ENCODE measurements around the gene BAG5. TPM values are rescaled to one million over a fixed set of nuclear protein-coding genes. Genes with fewer than 3 reads are reported as not detected.

BAG5 gene
- total RNA-seq, 1 experiment from 2014 or later, result 22.5 TPM

GRCh38 chr14:103549361-103550311 lies 12.8 kb downstream of the BAG5 start:
- TF ChIP-seq, protein P1, sequence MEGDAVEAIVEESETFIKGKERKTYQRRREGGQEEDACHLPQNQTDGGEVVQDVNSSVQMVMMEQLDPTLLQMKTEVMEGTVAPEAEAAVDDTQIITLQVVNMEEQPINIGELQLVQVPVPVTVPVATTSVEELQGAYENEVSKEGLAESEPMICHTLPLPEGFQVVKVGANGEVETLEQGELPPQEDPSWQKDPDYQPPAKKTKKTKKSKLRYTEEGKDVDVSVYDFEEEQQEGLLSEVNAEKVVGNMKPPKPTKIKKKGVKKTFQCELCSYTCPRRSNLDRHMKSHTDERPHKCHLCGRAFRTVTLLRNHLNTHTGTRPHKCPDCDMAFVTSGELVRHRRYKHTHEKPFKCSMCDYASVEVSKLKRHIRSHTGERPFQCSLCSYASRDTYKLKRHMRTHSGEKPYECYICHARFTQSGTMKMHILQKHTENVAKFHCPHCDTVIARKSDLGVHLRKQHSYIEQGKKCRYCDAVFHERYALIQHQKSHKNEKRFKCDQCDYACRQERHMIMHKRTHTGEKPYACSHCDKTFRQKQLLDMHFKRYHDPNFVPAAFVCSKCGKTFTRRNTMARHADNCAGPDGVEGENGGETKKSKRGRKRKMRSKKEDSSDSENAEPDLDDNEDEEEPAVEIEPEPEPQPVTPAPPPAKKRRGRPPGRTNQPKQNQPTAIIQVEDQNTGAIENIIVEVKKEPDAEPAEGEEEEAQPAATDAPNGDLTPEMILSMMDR (IDR thresholded peaks at IDR 0.05), result no peak
- TF ChIP-seq TCF7L2 (IDR thresholded peaks at IDR 0.05; ENCODE audit: low read depth, low read length) (no peak), REST (IDR thresholded peaks at IDR 0.05; ENCODE audit: insufficient read depth in 1 of 2, low read depth in 2 of 2, low read length in 1 of 2) (no peak), POLR2AphosphoS5 (IDR thresholded peaks at IDR 0.05; ENCODE audit: low read depth, low read length) (no peak), SIN3A (IDR thresholded peaks at IDR 0.05; ENCODE audit: borderline replicate concordance, insufficient read depth, low read depth, low read length) (no peak)
- H3K9me3 ChIP-seq (ENCODE audit: control insufficient read depth, insufficient read depth, low read depth, low read length), result no peaks in the 10 kb centered on the region
- ATAC-seq (no peak), DNase-seq (ENCODE audit: low read depth, low spot score) (no peak)
- H3K27me3 ChIP-seq (ENCODE audit: control insufficient read depth, insufficient read depth, low read length), result no peaks in the 10 kb centered on the region
- no peak overlapping the region for H3K4me3 ChIP-seq (ENCODE audit: low read depth in 2 of 2, low read length in 2 of 2)
- H3K4me1 ChIP-seq (ENCODE audit: control insufficient read depth, insufficient read depth, low read length), result peaks cover 30% of the 10 kb centered on the region
- in situ Hi-C loops (cut with HindIII; ENCODE audit: low pct_unique_long_range_greater_than_20kb, low sequenced_read_pairs), result no loop called here
- no TSS peak for BruUV-seq (replicated peaks)
- H3K36me3 ChIP-seq (ENCODE audit: control insufficient read depth, insufficient read depth, low read length), result no peaks in the 10 kb centered on the region
- intact Hi-C loops (cut with micrococcal nuclease; ENCODE audit: unreplicated experiment), result no loop called here
- H3K27ac ChIP-seq (ENCODE audit: low read length), result peak overlapping the region; percentile 34
- ChIA-PET CTCF (interaction anchor here (0.7 kb wide), 1 partner anchor 51 kb away, joined by 3 read pairs; no protein-coding TSS in a partner anchor), POLR2A (interaction anchor here (0.6 to 0.7 kb wide), 2 partner anchors 18 to 20 kb away, joined by 5 to 8 read pairs; no protein-coding TSS in a partner anchor)

DNA sequence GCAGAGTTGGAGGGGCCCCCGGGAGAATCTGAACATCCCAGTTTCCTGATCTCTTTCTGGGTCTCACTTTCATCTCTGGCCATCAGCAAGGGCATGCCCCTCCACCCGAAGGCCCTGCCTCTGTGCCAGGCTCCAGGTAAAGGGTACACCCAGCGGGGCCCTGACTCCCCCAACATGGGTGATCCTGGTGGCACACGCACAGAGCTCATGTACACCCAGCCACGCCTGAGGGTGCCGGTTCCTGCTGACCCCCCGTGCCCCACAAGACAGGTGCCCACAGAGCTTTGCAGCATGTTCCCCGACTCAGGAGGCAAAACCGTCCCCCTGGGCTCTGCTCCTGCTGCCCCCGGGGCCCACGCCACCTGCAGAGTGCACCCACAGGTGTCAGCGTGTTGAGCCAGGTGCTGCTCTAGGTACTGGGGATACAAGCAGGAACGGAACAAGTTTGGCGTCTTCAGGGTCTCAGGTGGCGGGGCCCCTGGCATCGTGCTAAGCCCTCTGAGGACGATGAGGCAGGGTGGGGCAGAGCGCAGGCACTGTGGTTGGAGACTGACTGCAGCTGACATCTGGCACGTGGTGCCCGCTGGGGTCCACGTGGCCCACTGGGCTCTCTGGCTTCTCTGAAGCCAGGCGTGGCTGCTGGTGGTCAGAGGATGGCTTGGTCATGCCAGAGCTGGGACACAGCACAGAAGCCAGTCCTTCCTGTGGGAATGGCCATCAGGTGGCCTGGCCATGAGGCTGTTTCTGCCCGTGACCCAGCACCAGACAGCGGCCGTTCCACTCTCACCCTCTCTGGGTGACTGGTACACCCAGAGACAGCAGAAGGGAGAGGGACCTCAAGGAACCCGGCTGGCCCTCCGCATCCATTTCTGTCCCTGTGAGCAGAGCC lies 13.8 kb downstream of the BAG5 start:
- POLR2A ChIA-PET, result no interaction called here
- Histone ChIP-seq H3K27ac (ENCODE audit: low read length) (no peak overlapping the region), H3K36me3 (ENCODE audit: control insufficient read depth, insufficient read depth, low read length) (no peaks in the 10 kb centered on the region), H3K9me3 (ENCODE audit: control insufficient read depth, insufficient read depth, low read depth, low read length) (no peaks in the 10 kb centered on the region), H3K27me3 (ENCODE audit: control insufficient read depth, insufficient read depth, low read length) (no peaks in the 10 kb centered on the region), H3K4me3 (ENCODE audit: low read depth in 2 of 2, low read length in 2 of 2) (no peak overlapping the region), H3K4me1 (ENCODE audit: control insufficient read depth, insufficient read depth, low read length) (peaks cover 33% of the 10 kb centered on the region)
- BruUV-seq (replicated peaks), result no TSS peak
- no peak for DNase-seq (ENCODE audit: low read depth, low spot score)
- CTCF ChIA-PET, result no interaction called here
- no peak for ATAC-seq
- in situ Hi-C loops (cut with HindIII; ENCODE audit: low pct_unique_long_range_greater_than_20kb, low sequenced_read_pairs), result no loop called here
- TF ChIP-seq REST (IDR thresholded peaks at IDR 0.05; ENCODE audit: insufficient read depth in 1 of 2, low read depth in 2 of 2, low read length in 1 of 2), result no peak
- TF ChIP-seq, protein P1 (IDR thresholded peaks at IDR 0.05), result no peak
- intact Hi-C loops (cut with micrococcal nuclease; ENCODE audit: unreplicated experiment), result no loop called here
